Stimulated activated CD4-positive, alpha-beta T cell treated with anti-CD3 and anti-CD28 coated beads, Interleukin-12 subunit alpha, Interleukin-12 subunit beta, amount 100 ng/mL, for 48 hours (primary cell): ENCODE data around the gene MAP7.
"Not testable (repeated sequence)": the region's sequence is repeated elsewhere in the genome, so short reads cannot be mapped to it uniquely, and the experiment has no call there.

ENCODE experiments used
- DNase-seq, 3 donors: peaks; one replicate each; pipeline ENCODE4 v3.0.0-alpha.2; 2020; ENCODE audit warnings: low read depth in 2 of 3, low spot score in 1 of 3

Gene MAP7

GRCh38 chr6:136398453-136398852, 151.8 kb downstream of the MAP7 start:
- no peak for DNase-seq

DNA sequence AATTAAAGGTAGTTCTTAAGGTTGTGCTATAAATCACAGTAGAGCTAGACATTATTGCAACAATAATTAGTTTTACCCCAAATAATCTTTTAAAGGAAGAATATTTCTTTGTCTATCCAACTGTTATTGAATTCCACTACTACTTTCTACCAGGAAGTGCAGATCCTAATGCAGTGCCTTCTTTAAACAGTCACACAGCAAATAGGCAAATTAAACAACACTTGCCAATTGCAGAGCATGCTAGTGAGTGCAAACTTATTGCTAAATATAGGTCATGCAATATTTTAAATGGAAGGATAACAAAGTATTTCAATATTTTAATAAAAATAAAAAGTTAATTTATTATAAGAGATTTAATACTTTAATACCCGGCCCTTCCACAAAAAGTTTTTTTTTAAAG, 153.3 kb downstream of the MAP7 start:
- no peak for DNase-seq

DNA sequence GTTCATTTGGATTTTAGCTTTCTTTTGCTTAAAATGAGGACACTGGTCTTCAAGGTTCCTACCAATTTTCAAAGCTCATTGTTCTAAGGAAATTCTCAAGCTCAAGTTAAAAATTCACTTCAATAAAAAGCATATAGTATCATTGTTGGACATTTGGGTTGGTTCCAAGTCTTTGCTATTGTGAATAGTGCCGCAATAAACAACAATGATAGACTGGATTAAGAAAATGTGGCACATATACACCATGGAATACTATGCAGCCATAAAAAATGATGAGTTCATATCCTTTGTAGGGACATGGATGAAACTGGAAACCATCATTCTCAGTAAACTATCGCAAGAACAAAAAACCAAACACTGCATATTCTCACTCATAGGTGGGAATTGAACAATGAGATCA, 159.3 kb downstream of the MAP7 start:
- not testable (repeated sequence) for DNase-seq

DNA sequence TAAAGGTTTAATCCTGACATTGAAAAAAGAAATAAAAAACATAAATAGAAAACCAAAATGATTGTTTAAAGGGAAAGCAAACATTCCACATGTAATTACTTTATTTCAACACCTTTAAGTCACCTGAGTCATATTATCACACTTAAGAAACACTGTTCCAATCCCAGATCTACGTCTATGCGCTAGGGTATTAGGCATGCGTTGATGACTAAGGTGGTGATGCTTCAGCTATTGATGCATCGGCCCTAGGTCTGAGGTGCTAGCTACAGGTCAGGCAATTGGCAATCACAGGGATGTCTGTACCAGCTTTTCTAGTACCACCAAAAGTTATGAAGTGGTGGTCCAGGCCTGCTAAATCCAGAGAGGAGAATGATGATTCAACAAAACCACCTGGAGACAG, 162.9 kb downstream of the MAP7 start:
- no peak for DNase-seq

GRCh38 chr6:136383268-136383937, 166.8 kb downstream of the MAP7 start:
- DNase-seq = no peak

GRCh38 chr6:136382676-136383252, 167.5 kb downstream of the MAP7 start:
- no peak for DNase-seq

- no peak for DNase-seq
Observed at GRCh38 chr6:136378888-136379287, 171.3 kb downstream of the MAP7 start.

- not testable (repeated sequence) for DNase-seq
Observed at GRCh38 chr6:136375836-136376235, 174.4 kb downstream of the MAP7 start.

DNA sequence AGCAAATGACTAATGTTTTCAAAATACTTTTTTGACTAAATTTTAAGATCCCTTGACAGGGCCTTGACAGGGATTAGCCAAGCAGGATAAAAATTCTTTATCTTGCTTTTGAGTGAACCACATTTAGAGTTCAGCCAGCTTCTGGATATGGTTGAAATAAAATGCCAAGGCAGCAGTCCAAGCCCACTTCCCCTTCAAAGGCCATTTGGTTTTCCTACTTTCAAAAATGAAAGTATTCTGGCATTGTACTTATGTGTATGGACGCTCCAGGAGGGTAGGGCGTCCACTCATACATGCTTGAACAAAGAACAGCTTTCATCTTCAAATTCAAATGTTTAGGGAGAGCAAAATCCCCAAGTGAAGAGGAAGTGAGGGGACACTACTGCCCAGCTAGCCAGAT, 178.3 kb downstream of the MAP7 start:
- DNase-seq = no peak

- no peak for DNase-seq
Observed at GRCh38 chr6:136370988-136371728, 179.1 kb downstream of the MAP7 start.

GRCh38 chr6:136365776-136366354, 184.4 kb downstream of the MAP7 start:
- DNase-seq = no peak

DNA sequence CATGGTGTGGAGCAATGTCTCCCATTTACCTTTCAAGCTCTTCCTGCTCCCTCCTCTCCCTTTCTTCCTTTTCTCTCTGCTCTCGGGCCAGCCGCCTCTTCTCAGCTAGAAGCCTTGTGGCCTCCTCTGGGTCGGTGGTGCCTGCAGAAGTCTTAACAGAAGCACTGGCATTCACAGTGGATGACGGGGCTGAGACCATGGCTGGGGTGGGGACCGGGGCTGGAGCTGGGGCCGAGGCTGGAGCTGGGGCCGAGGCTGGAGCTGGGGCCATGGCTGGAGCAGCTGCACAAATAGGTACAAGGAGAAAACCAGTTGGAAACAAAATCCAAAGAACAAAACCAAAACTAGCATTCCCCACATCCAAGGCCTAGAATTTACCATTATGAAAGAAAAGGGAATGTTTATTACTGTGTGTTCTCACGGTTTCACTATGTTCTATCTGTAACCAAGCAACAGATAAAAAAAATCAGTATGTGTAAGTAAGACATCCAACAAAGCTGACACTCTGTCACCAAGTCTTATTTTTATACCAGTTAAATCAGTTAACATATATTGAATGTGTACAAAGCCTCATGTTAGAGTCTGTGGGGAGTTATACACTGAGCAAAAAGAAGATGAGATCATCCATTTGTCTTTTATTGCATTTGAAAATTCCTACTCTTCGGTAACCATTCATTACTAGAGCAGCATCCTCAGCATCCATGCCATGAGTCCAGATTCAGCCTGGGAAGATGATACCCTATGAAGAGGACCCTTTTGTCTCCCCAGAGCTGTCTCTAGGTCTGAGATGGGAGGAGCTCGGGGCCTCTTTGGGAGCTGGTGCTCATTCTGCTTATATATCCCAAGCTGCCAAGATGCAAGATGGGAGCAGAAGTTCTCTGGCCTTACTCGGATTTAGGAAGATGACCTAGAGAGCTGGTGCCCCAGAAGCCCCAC, 187.5 kb downstream of the MAP7 start:
- no peak for DNase-seq

DNA sequence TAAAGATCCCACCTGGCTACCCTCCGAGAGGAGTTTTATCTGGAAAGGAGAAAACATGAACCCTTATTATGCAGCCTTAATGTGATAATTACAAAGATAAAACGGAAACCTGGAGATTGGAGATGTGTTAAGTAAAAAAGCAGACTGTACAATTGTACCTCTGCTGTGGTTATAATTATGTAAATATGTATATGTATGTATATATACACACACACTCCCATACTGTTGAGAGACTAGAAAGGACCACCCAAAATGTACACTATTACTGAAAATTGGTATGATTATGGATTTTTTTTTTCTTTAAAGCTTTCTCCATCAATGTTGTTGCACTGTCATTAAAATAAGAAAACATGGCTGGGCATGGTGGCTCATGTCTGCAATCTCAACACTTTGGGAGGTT, 188.4 kb downstream of the MAP7 start:
- no peak for DNase-seq

DNA sequence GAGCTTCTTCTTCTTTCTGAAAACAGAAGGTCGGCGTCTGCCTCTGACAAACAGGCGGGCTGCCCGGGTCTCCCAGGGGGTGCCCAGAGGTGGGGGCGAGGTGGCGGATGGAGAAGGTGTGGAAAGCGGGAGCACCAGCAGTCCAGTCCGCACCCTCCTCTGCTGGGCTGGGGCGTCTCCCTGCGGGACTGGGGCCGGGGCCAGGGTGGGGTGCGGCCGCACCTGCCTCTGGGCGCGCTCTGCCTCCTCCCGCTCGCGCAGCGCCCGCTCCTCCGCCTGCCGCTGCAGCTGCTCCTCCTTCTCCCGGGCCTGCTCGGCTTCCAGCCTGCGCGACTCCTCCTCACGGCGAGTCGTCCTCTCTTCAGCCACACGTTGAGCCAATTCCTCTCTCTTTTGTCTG, 189.4 kb downstream of the MAP7 start:
- no peak for DNase-seq

GRCh38 chr6:136359851-136360250, 190.4 kb downstream of the MAP7 start:
- no peak for DNase-seq

DNA sequence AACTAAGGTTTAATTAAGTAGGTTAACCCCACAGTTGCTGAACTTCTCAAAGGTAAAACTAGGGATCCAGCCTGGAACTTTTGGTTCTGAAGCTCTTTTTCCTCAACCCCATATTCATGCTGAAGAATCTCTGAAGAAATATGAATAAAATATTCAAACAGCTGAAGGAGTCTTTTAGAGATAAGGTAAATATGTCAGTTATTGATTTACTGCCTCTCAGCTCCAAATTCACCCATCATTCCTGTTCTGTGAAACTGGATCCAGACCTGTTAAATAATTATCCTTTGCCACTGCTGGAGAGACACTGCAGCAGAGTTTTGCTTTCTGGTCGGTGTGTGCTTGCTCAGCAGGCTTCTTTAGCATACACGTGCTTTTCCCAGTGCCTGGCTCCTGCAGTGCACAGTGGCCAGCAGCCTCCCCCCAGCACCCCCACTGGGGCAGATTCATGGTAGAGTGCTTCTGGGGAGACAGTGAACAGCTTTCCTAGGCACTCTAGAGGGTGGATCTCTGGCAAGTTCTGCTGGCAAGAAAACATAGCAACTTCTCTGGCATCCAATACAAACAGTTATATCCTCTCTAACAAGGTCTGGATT, 198.6 kb downstream of the MAP7 start:
- DNase-seq = no peak

- DNase-seq = no peak
Observed at GRCh38 chr6:136350914-136351313, 199.3 kb downstream of the MAP7 start.

- DNase-seq = no peak
Observed at GRCh38 chr6:136347847-136348246, 202.4 kb downstream of the MAP7 start.

DNA sequence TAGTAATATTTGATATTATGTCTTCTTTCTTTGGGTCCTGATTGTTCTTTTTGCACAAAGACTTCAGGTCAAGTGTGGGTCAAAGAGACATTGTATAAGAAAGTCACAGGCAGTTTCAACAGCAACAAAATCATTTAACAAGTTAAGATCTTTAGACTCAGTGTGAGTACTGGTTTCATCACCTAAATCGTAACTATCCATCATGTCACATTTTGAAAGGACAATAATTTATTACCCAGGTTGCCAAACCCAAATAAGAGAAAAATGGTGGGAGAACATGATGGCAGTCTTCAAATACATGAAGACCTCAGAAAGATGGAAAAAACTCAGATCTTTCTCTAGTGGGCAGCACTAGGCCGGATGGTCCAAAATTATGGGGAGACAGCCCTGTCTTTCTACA, 205.1 kb downstream of the MAP7 start:
- no peak for DNase-seq

DNA sequence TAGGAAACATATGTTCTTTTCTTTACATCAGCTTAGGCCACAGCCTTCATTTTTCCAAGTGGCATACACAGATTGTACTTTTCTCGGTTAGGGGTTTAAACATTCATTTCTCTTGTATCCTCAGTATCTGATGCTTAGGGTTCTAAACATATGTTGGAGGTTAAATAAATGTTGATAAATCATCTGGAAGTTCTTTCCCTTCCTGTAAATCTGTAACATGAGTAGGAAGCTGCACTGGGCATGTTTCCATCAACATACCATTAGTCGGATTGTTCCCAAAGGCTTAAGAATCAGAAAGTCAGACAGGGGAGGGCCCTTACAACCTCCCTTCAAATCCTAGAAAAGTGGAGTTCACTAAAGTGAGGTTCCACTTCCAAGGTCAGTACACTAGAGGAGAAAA, 205.8 kb downstream of the MAP7 start:
- DNase-seq = no peak

GRCh38 chr6:136343700-136344099, 206.5 kb downstream of the MAP7 start:
- DNase-seq = no peak
